ENCODE results near the gene PTGDS. TPM values are rescaled to one million over a fixed set of nuclear protein-coding genes. Genes with fewer than 3 reads are reported as not detected.

PTGDS gene
- total and polyA plus RNA-seq, 12 donors, result 1.1 to 812 (median 219) TPM

- Histone ChIP-seq H3K27me3 (no peaks in the 10 kb centered on the region), H3K36me3 (replicated peaks in 1 of 2) (peaks cover 0 to 24% of the 10 kb centered on the region in 2 donors), H3K9me3 (replicated peaks in 1 of 3) (no peaks in the 10 kb centered on the region), H3K4me3 (no peak overlapping the region), H3K4me1 (replicated peaks in 1 of 2) (no peaks in the 10 kb centered on the region), H3K27ac (no peak overlapping the region)
- 95 to 99% (median 96%) methylated on average over 19 to 49 of the region's 49 CpGs for WGBS, 4 donors
- intact Hi-C loops (cut with DNase I), result no loop called here
- no peak for TF ChIP-seq POLR2A (IDR thresholded peaks at IDR 0.05)
- TF ChIP-seq, protein P1, sequence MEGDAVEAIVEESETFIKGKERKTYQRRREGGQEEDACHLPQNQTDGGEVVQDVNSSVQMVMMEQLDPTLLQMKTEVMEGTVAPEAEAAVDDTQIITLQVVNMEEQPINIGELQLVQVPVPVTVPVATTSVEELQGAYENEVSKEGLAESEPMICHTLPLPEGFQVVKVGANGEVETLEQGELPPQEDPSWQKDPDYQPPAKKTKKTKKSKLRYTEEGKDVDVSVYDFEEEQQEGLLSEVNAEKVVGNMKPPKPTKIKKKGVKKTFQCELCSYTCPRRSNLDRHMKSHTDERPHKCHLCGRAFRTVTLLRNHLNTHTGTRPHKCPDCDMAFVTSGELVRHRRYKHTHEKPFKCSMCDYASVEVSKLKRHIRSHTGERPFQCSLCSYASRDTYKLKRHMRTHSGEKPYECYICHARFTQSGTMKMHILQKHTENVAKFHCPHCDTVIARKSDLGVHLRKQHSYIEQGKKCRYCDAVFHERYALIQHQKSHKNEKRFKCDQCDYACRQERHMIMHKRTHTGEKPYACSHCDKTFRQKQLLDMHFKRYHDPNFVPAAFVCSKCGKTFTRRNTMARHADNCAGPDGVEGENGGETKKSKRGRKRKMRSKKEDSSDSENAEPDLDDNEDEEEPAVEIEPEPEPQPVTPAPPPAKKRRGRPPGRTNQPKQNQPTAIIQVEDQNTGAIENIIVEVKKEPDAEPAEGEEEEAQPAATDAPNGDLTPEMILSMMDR (IDR thresholded peaks at IDR 0.05), result no peak
- DNase-seq, result no peak
These were observed 32.8 kb downstream of the PTGDS start for GRCh38 chr9:137009938-137010732.

- 92 to 97% (median 95%) methylated on average over 10 to 24 of the region's 24 CpGs for WGBS, 4 donors
- Histone ChIP-seq H3K36me3 (replicated peaks in 1 of 2) (peaks cover 0 to 34% of the 10 kb centered on the region in 2 donors), H3K9me3 (replicated peaks in 1 of 3) (no peaks in the 10 kb centered on the region), H3K4me3 (no peak overlapping the region), H3K27me3 (no peaks in the 10 kb centered on the region), H3K4me1 (replicated peaks in 1 of 2) (no peaks in the 10 kb centered on the region), H3K27ac (no peak overlapping the region)
- intact Hi-C loops (cut with DNase I), result no loop called here
- TF ChIP-seq POLR2A (IDR thresholded peaks at IDR 0.05), result no peak
- TF ChIP-seq, protein P1 (IDR thresholded peaks at IDR 0.05), result no peak
- DNase-seq, result no peak
These were observed 33.9 kb downstream of the PTGDS start for GRCh38 chr9:137011156-137011555.

- WGBS, 4 donors, result 91 to 94% (median 94%) methylated on average over 21 to 39 of the region's 39 CpGs
- intact Hi-C loops (cut with DNase I), result no loop called here
These were observed 34.8 kb downstream of the PTGDS start for GRCh38 chr9:137011907-137012675.

More at GRCh38 chr9:137011907-137012675, 34.8 kb downstream of the PTGDS start:
- DNase-seq, result no peak
- TF ChIP-seq POLR2A (IDR thresholded peaks at IDR 0.05), result no peak
- TF ChIP-seq, protein P1 (IDR thresholded peaks at IDR 0.05), result no peak
- Histone ChIP-seq H3K36me3 (replicated peaks in 1 of 2) (peaks cover 0 to 43% of the 10 kb centered on the region in 2 donors), H3K9me3 (replicated peaks in 1 of 3) (no peaks in the 10 kb centered on the region), H3K27me3 (no peaks in the 10 kb centered on the region), H3K27ac (no peak overlapping the region), H3K4me1 (replicated peaks in 1 of 2) (no peaks in the 10 kb centered on the region), H3K4me3 (no peak overlapping the region)

Data from adrenal gland (tissue), 12 donors.